ENCODE results near the gene WHRN.

- TF ChIP-seq POLR2AphosphoS5 (IDR thresholded peaks at IDR 0.05; ENCODE audit: low read depth) (no peak), CTCF (conservative IDR thresholded peaks at IDR 0.05; ENCODE audit: low read depth in 2 of 2) (no peak), EZH2 (IDR thresholded peaks at IDR 0.05; ENCODE audit: low read depth, unreplicated experiment) (no peak), REST (IDR thresholded peaks at IDR 0.05; ENCODE audit: unreplicated experiment) (no peak), EZH2phosphoT487 (IDR thresholded peaks at IDR 0.05; ENCODE audit: unreplicated experiment) (no peak), CREB1 (CRISPR knock-in tag; IDR thresholded peaks at IDR 0.05; ENCODE audit: low read depth) (no peak), ETS1 (IDR thresholded peaks at IDR 0.05) (no peak), NANOG (IDR thresholded peaks at IDR 0.05; ENCODE audit: borderline replicate concordance) (no peak)
These were observed 27.6 kb downstream of the WHRN start for GRCh38 chr9:114477642-114478041.

All from GM23338 (cell line).